ENCODE data around the gene FDPS.
"Not testable (repeated sequence)": the region's sequence is repeated elsewhere in the genome, so short reads cannot be mapped to it uniquely, and the experiment has no call there.

FDPS gene

GRCh38 chr1:155279268-155279667 lies 29.4 kb upstream of the FDPS start:
- DNase-seq, result no peak

GRCh38 chr1:155282488-155283091 lies 26.1 kb upstream of the FDPS start:
- no peak for DNase-seq

GRCh38 chr1:155284476-155284875 lies 24.2 kb upstream of the FDPS start:
- no peak for DNase-seq

- no peak for DNase-seq
These were observed 23.6 kb upstream of the FDPS start for GRCh38 chr1:155285063-155285462.

GRCh38 chr1:155285631-155286044 lies 23.0 kb upstream of the FDPS start:
- no peak for DNase-seq

- no peak for DNase-seq
These were observed 22.1 kb upstream of the FDPS start for GRCh38 chr1:155286544-155286943.

DNA sequence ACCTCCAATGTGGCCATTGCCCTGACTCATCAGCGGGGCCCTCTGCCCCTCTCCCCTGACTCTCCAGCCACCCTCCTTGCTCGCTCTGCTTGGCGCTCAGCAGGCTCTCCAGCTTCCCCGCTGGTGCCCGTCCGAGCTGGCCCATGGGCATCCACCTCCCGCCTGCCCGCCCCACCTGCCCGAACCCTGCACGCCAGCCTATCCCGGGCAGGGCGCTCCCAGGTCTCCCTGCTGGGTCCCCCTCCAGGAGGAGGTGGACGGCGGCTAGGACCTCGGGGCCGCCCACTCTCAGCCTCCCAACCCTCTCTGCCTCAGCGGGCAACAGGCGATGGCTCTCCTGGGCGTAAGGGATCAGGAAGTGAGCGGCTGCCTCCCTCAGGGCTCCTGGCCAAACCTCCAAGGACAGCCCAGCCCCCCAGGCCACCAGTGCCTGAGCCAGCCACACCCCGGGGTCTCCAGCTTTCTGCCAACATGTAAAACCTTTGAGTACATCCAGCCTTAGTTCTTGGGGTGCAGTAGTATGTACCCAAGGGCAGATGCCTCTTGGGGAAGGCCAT lies 20.6 kb upstream of the FDPS start:
- DNase-seq, result no peak

DNA sequence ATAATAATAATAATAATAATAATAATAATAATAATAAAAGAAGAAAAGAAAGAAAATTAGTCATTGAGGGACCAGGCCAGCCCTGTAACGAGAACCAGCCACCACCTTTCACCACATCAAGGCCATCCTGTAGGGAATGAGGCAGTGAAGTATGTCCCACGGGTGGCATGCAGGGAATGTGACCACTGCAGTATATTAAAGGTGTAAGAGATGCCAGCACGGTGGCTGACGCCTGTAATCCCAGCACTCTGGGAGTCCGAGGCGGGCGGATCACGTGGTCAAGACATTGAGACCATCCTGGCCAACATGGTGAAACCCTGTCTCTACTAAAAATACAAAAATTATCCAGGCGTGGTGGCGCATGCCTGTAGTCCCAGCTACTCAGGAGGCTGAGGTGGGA lies 17.7 kb upstream of the FDPS start:
- DNase-seq, result not testable (repeated sequence)

DNA sequence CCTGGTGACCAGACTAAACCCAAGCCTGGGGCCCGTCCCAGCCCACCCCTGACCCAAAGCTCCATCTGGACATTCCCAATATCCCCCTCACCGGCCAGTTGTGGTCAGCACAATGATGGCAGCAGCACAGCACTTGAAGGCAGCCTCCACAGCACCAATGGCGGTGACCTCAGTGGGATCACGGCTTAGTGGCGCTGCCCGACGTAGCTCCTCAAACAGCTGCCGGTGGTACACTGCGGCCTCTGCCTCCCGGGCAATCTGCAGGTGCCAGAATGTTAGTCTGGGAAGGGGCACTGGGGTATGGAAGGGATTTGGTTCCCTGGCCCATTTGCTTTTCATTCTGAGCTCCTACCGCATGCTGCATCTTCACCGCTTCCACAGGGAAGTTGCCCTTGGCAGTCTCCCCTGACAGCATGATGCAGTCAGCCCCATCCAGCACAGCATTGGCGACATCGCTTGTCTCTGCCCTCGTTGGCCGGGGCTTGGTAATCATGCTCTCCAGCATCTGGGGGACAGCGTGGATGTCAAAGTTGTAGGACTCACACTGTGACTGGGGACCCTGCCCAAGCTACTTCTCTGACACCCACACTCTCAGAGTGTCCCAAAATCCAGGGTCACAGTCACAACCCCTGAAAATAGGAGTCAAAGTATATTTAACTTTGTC lies 15.4 kb upstream of the FDPS start:
- DNase-seq, result no peak

GRCh38 chr1:155294520-155295182 lies 14.0 kb upstream of the FDPS start:
- DNase-seq, result no peak

DNA sequence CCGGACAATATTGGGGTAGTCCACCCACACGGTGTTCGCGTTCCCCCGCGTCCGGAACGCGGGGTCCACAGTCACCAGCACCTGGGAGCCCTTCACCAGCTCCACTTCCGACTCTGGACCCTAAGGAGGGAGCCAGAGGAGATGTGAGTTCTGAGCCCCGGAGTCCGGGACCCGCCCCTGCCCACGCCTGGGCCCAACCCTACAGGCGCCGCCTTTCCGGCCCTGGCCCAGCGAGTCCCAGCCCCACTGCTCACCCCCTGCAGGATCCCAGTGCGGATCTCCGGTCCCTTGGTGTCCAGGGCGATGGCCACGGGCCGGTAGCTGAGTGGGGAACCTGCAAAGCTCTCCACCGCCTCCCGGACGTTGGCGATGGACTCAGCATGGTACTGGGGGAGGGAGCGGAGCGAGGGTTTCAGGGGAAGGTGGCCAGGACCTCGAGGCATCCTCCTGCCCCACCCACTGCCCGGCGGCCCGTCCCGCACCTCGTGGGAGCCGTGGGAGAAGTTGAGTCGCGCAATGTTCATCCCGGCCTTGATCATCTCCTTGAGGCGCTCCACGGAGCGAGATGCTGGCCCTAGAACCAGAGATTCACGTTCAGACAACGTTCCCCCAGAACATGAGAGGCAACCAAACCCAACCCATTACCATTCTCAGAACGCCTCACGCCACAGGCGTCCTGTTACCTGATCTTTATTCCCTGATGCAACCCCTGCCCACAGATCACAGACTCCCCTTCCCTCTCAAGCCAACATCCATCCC lies 13.3 kb upstream of the FDPS start:
- no peak for DNase-seq

- DNase-seq, result no peak
These were observed 12.8 kb upstream of the FDPS start for GRCh38 chr1:155295942-155296267.

DNA sequence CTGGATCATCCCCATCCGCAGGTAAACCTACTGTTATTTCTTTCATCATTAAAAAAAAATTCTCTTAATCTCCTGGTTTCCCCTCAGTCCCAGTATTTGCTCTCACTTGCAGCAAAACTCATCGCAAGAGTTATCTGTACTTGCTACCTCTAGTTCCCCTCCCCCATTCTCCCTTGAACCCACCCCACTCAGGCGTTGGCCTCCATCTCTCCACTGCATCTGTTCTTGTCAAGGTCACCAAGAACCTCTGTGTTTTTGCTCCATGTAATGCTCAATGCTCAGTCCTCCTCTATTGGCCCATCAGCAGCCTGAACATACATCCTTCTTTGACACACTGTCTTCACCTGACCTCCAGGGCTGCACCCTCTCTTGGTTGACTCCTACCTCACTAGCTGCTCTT lies 12.0 kb upstream of the FDPS start:
- no peak for DNase-seq

DNA sequence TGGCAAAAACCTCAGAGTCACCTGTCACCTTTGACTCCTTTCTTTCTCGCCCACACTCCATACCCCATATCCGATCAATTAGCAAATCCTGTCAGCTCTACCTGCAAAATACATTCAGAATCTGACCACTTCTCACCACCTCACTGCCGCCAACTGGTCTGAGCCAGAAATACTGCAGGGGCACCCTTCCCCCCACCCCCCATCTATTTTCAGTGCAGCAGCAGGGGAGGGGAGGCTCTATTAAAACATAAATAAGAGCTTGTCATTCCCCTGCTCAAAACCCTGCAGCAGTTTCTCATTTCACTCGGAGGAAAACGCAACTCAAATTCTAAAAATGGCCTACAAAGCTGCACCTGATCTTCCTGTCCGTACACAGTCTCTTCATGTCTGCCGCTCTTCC lies 11.3 kb upstream of the FDPS start:
- no peak for DNase-seq

DNA sequence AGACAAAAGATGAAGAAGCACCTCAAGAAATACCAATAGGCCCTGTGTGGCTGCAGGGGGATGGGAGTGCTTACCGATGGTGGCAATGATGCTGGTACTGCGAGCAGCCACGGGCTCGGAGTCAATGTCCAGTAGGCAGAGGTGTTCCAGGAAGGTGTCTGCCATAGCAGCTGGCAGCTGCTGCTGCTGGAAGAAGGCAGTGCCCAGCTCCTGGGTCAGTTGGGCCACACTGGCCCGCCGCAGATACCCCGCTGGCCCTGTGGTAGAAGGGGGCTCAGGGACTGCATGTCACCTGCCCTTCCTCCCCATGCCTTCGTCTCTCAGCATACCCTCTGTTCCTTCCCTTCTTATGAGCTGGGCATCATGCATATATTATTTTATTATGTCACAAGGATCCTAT lies 8.6 kb upstream of the FDPS start:
- DNase-seq, result no peak

- no peak for DNase-seq
These were observed 7.9 kb upstream of the FDPS start for GRCh38 chr1:155300553-155301329.

DNA sequence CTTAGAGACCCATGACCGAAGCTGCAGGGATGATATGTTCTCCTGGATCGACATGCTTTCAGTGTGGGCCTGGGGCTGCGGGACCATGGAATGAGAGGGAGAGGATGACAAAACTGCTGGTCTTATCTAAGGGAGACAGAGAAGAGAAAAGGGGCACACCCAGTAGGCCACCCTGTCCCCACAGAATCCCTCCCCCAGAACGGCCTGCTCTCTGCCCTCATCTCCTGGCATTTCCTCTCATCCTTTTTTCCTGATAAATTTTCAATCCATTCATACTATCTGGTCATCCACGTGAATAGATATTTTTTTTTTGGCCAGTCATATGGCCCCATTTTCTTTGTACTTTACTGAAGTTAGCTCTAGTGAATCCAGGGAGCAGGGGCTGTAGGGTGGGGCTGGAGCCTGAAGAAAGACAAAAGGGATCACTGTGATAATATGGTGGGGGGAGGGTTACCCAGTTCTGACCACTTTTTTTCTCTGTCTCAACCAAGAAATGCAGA lies 7.3 kb upstream of the FDPS start, which contains the start of gene PKLR:
PKLR (minus strand) TSS at position 97 of the 500 bp plus-strand sequence; CDS start at position 54, 43 bp downstream.
- no peak for DNase-seq

GRCh38 chr1:155304558-155305063 lies 4.1 kb upstream of the FDPS start:
- no peak for DNase-seq

DNA sequence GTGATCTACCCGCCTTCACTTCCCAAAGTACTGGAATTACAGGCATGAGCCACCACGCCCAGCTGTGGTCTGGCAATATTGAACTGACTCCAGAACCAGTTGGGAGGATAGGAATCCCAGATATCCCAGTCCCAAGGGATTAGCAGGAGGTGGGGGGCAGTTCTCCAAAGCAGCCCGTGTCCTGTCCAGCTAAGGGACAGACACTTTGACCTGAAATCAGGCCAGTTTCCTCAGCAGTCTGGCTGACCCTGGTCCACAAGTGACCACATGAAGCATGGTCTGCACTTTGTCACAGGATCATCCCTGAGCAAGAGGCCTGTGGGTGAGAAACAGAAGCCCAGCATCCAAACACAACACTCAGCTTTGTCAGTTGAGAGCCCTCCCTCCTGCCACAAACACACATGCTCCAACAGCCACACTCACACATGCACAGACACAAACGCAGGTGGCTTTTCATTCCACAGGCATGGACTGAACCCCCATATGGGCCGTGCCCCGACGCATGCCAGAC lies 2.7 kb upstream of the FDPS start:
- DNase-seq, result no peak

- DNase-seq, result no peak
These were observed 1.4 kb upstream of the FDPS start for GRCh38 chr1:155307247-155307740.

DNA sequence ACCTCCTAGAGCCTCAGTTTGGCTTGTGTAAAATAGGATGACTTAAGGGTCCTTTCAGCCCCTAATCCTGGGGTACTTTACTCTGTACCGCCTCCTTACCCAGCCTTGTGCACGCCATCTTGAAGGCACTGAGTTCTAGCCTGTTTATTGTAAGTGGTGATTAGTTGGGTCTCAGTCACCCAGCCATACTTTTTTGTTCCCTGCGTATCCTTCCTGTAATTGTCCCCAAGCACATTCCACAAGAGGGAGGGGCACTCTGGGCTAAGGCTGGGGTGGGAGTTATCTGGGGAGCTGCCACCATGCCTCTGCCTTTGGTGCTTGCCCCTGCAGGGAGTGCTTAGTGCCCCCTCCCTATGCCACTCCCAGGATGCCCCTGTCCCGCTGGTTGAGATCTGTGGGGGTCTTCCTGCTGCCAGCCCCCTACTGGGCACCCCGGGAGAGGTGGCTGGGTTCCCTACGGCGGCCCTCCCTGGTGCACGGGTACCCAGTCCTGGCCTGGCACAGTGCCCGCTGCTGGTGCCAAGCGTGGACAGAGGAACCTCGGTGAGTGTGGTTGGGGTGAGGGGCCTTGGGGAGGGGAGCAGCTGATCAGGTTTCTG lies 856 bp downstream of the FDPS start:
- peak; percentile 52 for DNase-seq

Measured in right kidney (tissue), 1 donor.